B cell (primary cell): ENCODE measurements around the gene GEMIN7. TPM values are rescaled to one million over a fixed set of nuclear protein-coding genes. Genes with fewer than 3 reads are reported as not detected.
A peak's percentile ranks its signal among the peaks of the same experiment; 100 is the strongest.

Source experiments
- ATAC-seq: fragments of 200-7000 bp; cut with Tn5 transposase; one replicate; pipeline ENCODE4 v1.10.0; 2021; ENCODE audit warnings: low read depth, mild to moderate bottlenecking, moderate number of reproducible peaks, moderate library complexity
- CTCF ChIA-PET: fragments of 350-600 bp; sonication (Branson Sonifier 250); formaldehyde crosslinking; loops from one replicate; lab custom pipeline; 2021; ENCODE audit warnings: antibody characterized with exemption, inconsistent platforms; lab: Charles Lee
- POLR2A ChIA-PET: fragments of 350-600 bp; sonication (Branson Sonifier 250); formaldehyde crosslinking; loops from one replicate; lab custom pipeline; 2021; ENCODE audit warnings: antibody characterized with exemption; lab: Charles Lee
- DNase-seq: peaks from one replicate; pipeline ENCODE4 v3.0.0; 2013
- H2AFZ ChIP-seq: 2 replicates; pipeline ENCODE4 v1.6.1; 2012; ENCODE audit warnings: mild to moderate bottlenecking, low read depth, low read length; ENCODE audit not compliant: insufficient read depth, poor library complexity, severe bottlenecking
- H3K27ac ChIP-seq, 2 donors: 1 replicate in 1 of 2; 2 replicates in 1 of 2; pipeline ENCODE4 v1.5.1; 2012 to 2013; ENCODE audit warnings: low read length in 2 of 2, mild to moderate bottlenecking in 2 of 2, moderate library complexity in 1 of 2
- H3K27me3 ChIP-seq, 4 experiments: fragments of 200-600 bp in 1 of 4; sonication (generic) in 1 of 4; replicated peaks in 1 of 4; 1 replicate in 2 of 4; 2 replicates in 2 of 4; pipeline versions ENCODE4 v1.6.1 to v1.7.0; 2013 to 2016; ENCODE audit warnings: low read length in 3 of 4, mild to moderate bottlenecking in 2 of 4, mixed read lengths in 1 of 4, moderate library complexity in 1 of 4; ENCODE audit not compliant: insufficient read depth in 4 of 4, control insufficient read depth in 3 of 4; ENCODE audit errors: control extremely low read depth in 1 of 4
- H3K36me3 ChIP-seq, 2 experiments: replicated peaks in 1 of 2; 1 replicate in 1 of 2; 2 replicates in 1 of 2; pipeline versions ENCODE4 v1.6.1 to v1.7.1; 2013; ENCODE audit warnings: low read length in 1 of 2; ENCODE audit not compliant: insufficient read depth in 2 of 2, control insufficient read depth in 1 of 2; ENCODE audit errors: control extremely low read depth in 1 of 2, extremely low read depth in 1 of 2
- H3K4me1 ChIP-seq, 2 donors: fragments of 200-600 bp in 1 of 2; sonication (generic) in 1 of 2; 1 replicate in 1 of 2; 2 replicates in 1 of 2; pipeline versions ENCODE4 v1.5.1 to v1.6.1; 2013 to 2017; ENCODE audit warnings: low read length in 2 of 2; ENCODE audit not compliant: control insufficient read depth in 2 of 2, insufficient read depth in 2 of 2
- H3K4me2 ChIP-seq: replicated peaks from 2 replicates; pipeline ENCODE3; 2012; ENCODE audit warnings: mild to moderate bottlenecking, low read depth, low read length; ENCODE audit not compliant: poor library complexity, severe bottlenecking
- H3K4me3 ChIP-seq, 5 experiments: fragments of 200-600 bp in 1 of 5; sonication (generic) in 1 of 5; 1 replicate in 3 of 5; 2 replicates in 2 of 5; pipeline versions ENCODE4 v1.5.1 to v1.7.0; 2011 to 2016; ENCODE audit warnings: low read length in 4 of 5, mild to moderate bottlenecking in 4 of 5, low read depth in 2 of 5, control low read depth in 1 of 5, moderate library complexity in 1 of 5; ENCODE audit not compliant: insufficient read depth in 1 of 5; ENCODE audit errors: control extremely low read depth in 1 of 5, extremely low read depth in 1 of 5
- H3K79me2 ChIP-seq: fragments of 200-600 bp; sonication (generic); one replicate; pipeline ENCODE4 v1.6.0; 2016; ENCODE audit warnings: low read length; ENCODE audit not compliant: control insufficient read depth, insufficient read depth
- H3K9ac ChIP-seq: fragments of 200-600 bp; sonication (generic); 2 replicates; pipeline ENCODE4 v1.6.1; 2017; ENCODE audit warnings: mild to moderate bottlenecking, low read length, moderate library complexity
- H3K9me3 ChIP-seq, 3 donors: one replicate each; pipeline versions ENCODE4 v1.6.1 to v1.7.1; 2013; ENCODE audit warnings: low read length in 2 of 3; ENCODE audit not compliant: control insufficient read depth in 2 of 3, insufficient read depth in 1 of 3; ENCODE audit errors: control extremely low read depth in 1 of 3
- H4K20me1 ChIP-seq: 2 replicates; pipeline ENCODE4 v1.6.0; 2012; ENCODE audit warnings: mild to moderate bottlenecking, low read length; ENCODE audit not compliant: insufficient read depth, control insufficient read depth, poor library complexity, severe bottlenecking
- H3K27ac Mint-ChIP-seq: one replicate; pipeline ENCODE4 v1.8.0; 2021; ENCODE audit warnings: mixed read lengths
- H3K27me3 Mint-ChIP-seq: one replicate; pipeline ENCODE4 v1.8.0; 2021; ENCODE audit warnings: mixed read lengths
- H3K4me1 Mint-ChIP-seq: one replicate; pipeline ENCODE4 v1.8.0; 2021; ENCODE audit warnings: mixed read lengths
- H3K4me3 Mint-ChIP-seq: one replicate; pipeline ENCODE4 v1.8.0; 2021; ENCODE audit warnings: mixed read lengths
- H3K9me3 Mint-ChIP-seq: one replicate; pipeline ENCODE4 v1.8.0; 2022; ENCODE audit warnings: mixed read lengths; ENCODE audit not compliant: insufficient read depth
- CTCF ChIP-seq: fragments of 200-600 bp; IDR thresholded peaks from one replicate; pipeline ENCODE4 v1.8.0; 2022; ENCODE audit warnings: antibody characterized with exemption, mild to moderate bottlenecking
- EZH2 ChIP-seq: IDR thresholded peaks from 2 replicates; pipeline ENCODE4 v1.6.1; 2012; ENCODE audit warnings: borderline replicate concordance, low read depth, mild to moderate bottlenecking, moderate library complexity, low read length; ENCODE audit not compliant: insufficient read depth, poor library complexity, severe bottlenecking
- WGBS: methylation state at CpG from one replicate; pipeline ENCODE4 v1.1.5; 2013; ENCODE audit warnings: missing lambda C conversion rate; ENCODE audit not compliant: insufficient coverage; 5-methylcytosine and 5-hydroxymethylcytosine counted together
- intact Hi-C: fragments of 100-400 bp; cut with micrococcal nuclease; formaldehyde crosslinking; loops from one replicate; pipeline ENCODE4 v1.10.0; 2022
- polyA plus RNA-seq: library from polyadenylated mRNA; depleted of rRNA; stranded (reverse); fragments of >200 nt; gene quantifications from 2 replicates; pipeline ENCODE4 v1.2.3, GENCODE V29; 2012
- total RNA-seq, 2 donors: library from RNA; stranded (reverse); fragments of 120-200 nt in 1 of 2; gene quantifications; 1 replicate in 1 of 2; 2 replicates in 1 of 2; pipeline versions ENCODE4 v1.2.3 to v1.2.4, GENCODE V29; 2013 to 2022

The GEMIN7 gene
- total and polyA plus RNA-seq, 2 donors (not counting 1 experiment from before 2014, with no cell fraction given) = 43.0 to 89.4 TPM

- Histone ChIP-seq H3K4me2 (peak overlapping the region; percentile 78), H4K20me1 (peaks cover 26% of the 10 kb centered on the region), H3K9me3 (no peaks in the 10 kb centered on the region), H2AFZ (peak overlapping the region; percentile 11), H3K27ac (peak overlapping the region; percentile 78 to 93), H3K27me3 (no peaks in the 10 kb centered on the region), H3K9ac (peak overlapping the region; percentile 53), H3K36me3 (peaks cover 3 to 53% of the 10 kb centered on the region in 2 experiments), H3K79me2 (peaks cover 88% of the 10 kb centered on the region), H3K4me3 (peak overlapping the region in 4 of 5 experiments; percentile 27 to 62 (median 46)), H3K4me1 (peaks cover 57 to 90% of the 10 kb centered on the region in 2 donors)
- peak; percentile 93 for ATAC-seq
- DNase-seq = peak; percentile 85
- Mint-ChIP-seq H3K4me1 (peaks cover 67% of the 10 kb centered on the region), H3K27ac (peak overlapping the region; percentile 95), H3K27me3 (no peaks in the 10 kb centered on the region), H3K9me3 (no peaks in the 10 kb centered on the region), H3K4me3 (peak overlapping the region; percentile 86)
- TF ChIP-seq CTCF (no peak), EZH2 (no peak)
- WGBS = 21% methylated on average over 9 of the region's 9 CpGs
- CTCF ChIA-PET = interaction anchor here (0.7 to 4.1 kb wide), 13 partner anchors 9 to 78 kb away, joined by 3 to 24 read pairs (median 4); partner anchors contain the start of genes CLASRP and PPP1R37
- intact Hi-C loops = loop anchor here (1.0 kb wide), 2 partner anchors 13 to 50 kb away; partner anchors contain the start of gene CLASRP
- POLR2A ChIA-PET = interaction anchor here (0.6 to 2.2 kb wide), 9 partner anchors 13 to 207 kb away, joined by 3 to 26 read pairs (median 4); partner anchors contain the start of genes CLASRP, CLPTM1 and RELB
Measured at GRCh38 chr19:45051929-45052579, 27.0 kb upstream of the GEMIN7 start.

DNA sequence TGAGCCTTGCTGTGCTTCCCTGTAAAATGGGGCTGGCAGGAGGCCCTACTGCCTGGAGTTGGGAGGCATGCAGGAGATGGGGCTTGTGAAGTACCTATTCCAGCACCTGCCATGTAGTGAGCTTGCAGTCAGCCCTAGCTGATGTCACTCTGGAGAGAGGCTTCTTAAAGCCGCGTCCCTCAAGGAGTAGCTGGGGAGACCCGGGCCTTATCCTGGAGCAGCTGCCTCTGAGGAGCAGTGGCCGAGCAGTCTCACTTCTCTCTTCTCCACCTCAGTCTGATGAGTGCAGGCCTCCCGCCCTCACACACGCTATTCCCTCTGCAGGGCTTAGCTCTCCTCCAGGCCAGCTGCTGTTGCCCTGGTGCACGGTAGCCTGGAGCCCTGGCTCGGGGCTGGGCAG lies 22.2 kb upstream of the GEMIN7 start:
- POLR2A ChIA-PET = interaction anchor here (1.2 to 1.4 kb wide), 3 partner anchors 9 to 18 kb away, joined by 3 to 4 read pairs (median 3); no protein-coding TSS in a partner anchor
- DNase-seq (peak; percentile 35), ATAC-seq (no peak)
- Histone ChIP-seq H3K4me1 (peaks cover 20 to 58% of the 10 kb centered on the region in 2 donors), H3K79me2 (peaks cover 88% of the 10 kb centered on the region), H3K27me3 (no peaks in the 10 kb centered on the region), H3K9ac (no peak overlapping the region), H3K4me2 (peak overlapping the region; percentile 11), H3K27ac (peak overlapping the region; percentile 18 to 31), H4K20me1 (peaks cover 69% of the 10 kb centered on the region), H3K4me3 (no peak overlapping the region), H3K9me3 (no peaks in the 10 kb centered on the region), H2AFZ (no peak overlapping the region), H3K36me3 (peaks cover 3 to 88% of the 10 kb centered on the region in 2 experiments)
- Mint-ChIP-seq H3K4me1 (peaks cover 58% of the 10 kb centered on the region), H3K4me3 (no peak overlapping the region), H3K9me3 (no peaks in the 10 kb centered on the region), H3K27ac (peak overlapping the region; percentile 71), H3K27me3 (no peaks in the 10 kb centered on the region)
- CTCF ChIA-PET = interaction anchor here (0.7 to 7.0 kb wide), 10 partner anchors 8 to 154 kb away, joined by 3 to 97 read pairs (median 4); partner anchors contain the start of gene CLASRP
- no peak for TF ChIP-seq CTCF
- no peak for TF ChIP-seq EZH2
- 77% methylated on average over 8 of the region's 8 CpGs for WGBS
- intact Hi-C loops = no loop called here
